Measurements from ENCODE around the gene WWOX. TPM values are rescaled to one million over a fixed set of nuclear protein-coding genes. Genes with fewer than 3 reads are reported as not detected.

The WWOX gene
- total and polyA plus RNA-seq, 2 of the 8 experiments (the other 6 are each of a cell fraction or from before 2014, with no cell fraction given): 5.4 to 16.7 TPM

DNA sequence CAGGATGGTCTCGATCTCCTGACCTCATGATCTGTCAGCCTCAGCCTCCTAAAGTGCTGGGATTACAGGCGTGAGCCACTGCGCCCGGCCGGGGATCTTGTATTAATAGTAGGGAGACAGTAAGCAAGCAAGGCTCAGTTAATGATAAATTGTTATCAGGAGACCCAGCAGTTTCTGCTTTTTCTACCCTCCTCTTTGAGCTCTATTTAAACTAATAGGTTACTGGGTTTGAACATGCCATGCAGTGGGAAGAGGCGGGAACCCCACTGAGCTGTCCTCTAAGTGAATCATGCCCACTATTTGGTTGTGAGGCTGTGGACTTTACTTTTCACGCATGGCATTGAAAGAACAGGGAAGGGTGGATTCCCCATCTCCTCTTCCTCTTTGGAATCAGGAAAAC, 223.9 kb downstream of the WWOX start:
- H3K56ac ChIP-seq (replicated peaks; ENCODE audit: insufficient read length, low read depth, low read length): no peak overlapping the region
- FAIRE-seq (no peak), DNase-seq (ENCODE audit: low read depth in 1 of 2, low spot score in 2 of 2) (no peak)
- no peak overlapping the region for H2BK120ac ChIP-seq (replicated peaks; ENCODE audit: low read depth, low read length)
- H3K18ac ChIP-seq (ENCODE audit: extremely low read depth, low read length): no peak overlapping the region
- H4K91ac ChIP-seq (replicated peaks; ENCODE audit: insufficient read length, low read length): no peak overlapping the region
- H2AK5ac ChIP-seq (ENCODE audit: low read depth, low read length): no peak overlapping the region
- no peak overlapping the region for H3K27ac ChIP-seq (ENCODE audit: low read depth, low read length)
- no peaks in the 10 kb centered on the region for H3K79me1 ChIP-seq (ENCODE audit: low read depth, low read length)
- no peaks in the 10 kb centered on the region for H3K23me2 ChIP-seq (ENCODE audit: low read depth, low read length)
- no peak overlapping the region for H4K5ac ChIP-seq (ENCODE audit: insufficient read length, low read depth, low read length)
- no peak overlapping the region for H4K8ac ChIP-seq (ENCODE audit: extremely low read depth, insufficient read depth, low read length)
- H3K4me3 ChIP-seq (ENCODE audit: extremely low read depth in 1 of 4, insufficient read depth in 2 of 4, low read depth in 3 of 4, low read length in 4 of 4): no peak overlapping the region
- TF ChIP-seq SP1 (IDR thresholded peaks at IDR 0.05; ENCODE audit: low read depth, low read length) (no peak), RXRA (IDR thresholded peaks at IDR 0.05; ENCODE audit: insufficient read depth, low read depth, low read length) (no peak), RFX5 (IDR thresholded peaks at IDR 0.05; ENCODE audit: borderline replicate concordance, low read depth, low read length) (no peak), CBX5 (IDR thresholded peaks at IDR 0.05; ENCODE audit: low read depth, low read length) (no peak)
- TF ChIP-seq, protein P1, sequence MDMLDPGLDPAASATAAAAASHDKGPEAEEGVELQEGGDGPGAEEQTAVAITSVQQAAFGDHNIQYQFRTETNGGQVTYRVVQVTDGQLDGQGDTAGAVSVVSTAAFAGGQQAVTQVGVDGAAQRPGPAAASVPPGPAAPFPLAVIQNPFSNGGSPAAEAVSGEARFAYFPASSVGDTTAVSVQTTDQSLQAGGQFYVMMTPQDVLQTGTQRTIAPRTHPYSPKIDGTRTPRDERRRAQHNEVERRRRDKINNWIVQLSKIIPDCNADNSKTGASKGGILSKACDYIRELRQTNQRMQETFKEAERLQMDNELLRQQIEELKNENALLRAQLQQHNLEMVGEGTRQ (IDR thresholded peaks at IDR 0.05; ENCODE audit: low read length): no peak
- TF ChIP-seq, protein P2, sequence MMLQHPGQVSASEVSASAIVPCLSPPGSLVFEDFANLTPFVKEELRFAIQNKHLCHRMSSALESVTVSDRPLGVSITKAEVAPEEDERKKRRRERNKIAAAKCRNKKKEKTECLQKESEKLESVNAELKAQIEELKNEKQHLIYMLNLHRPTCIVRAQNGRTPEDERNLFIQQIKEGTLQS (IDR thresholded peaks at IDR 0.05; ENCODE audit: insufficient read depth, low read depth, low read length): no peak
- WGBS, 2 experiments (ENCODE audit: extremely low coverage in 1 of 2, insufficient coverage in 1 of 2, insufficient read length in 1 of 2, insufficient replicate concordance in 2 of 2, low coverage in 1 of 2, low lambda C conversion rate in 2 of 2, missing lambda C conversion rate in 1 of 2): 91% methylated on average over 7 of the region's 7 CpGs; no CpG with 5 or more reads in 1 of the 2 experiments
- H3K4me2 ChIP-seq (ENCODE audit: insufficient read depth in 1 of 2, low read depth in 2 of 2, low read length in 2 of 2): no peak overlapping the region
- H2BK5ac ChIP-seq (ENCODE audit: low read depth, low read length): no peak overlapping the region
- peaks cover 2 to 18% (median 13%) of the 10 kb centered on the region in 4 experiments; a peak in 4 of 7 replicates for H3K4me1 ChIP-seq (replicated peaks in 1 of 4; ENCODE audit: control insufficient read depth in 3 of 4, insufficient read depth in 4 of 4, low read length in 3 of 4)
- no peaks in the 10 kb centered on the region for H3K9me3 ChIP-seq (ENCODE audit: insufficient read depth in 2 of 2, low read depth in 1 of 2, low read length in 1 of 2)
- H3K27me3 ChIP-seq (replicated peaks in 1 of 4; ENCODE audit: control insufficient read depth in 3 of 4, extremely low read depth in 1 of 4, insufficient read depth in 3 of 4, low read length in 3 of 4): no peaks in the 10 kb centered on the region
- no peaks in the 10 kb centered on the region for H3K79me2 ChIP-seq (ENCODE audit: control insufficient read depth in 1 of 2, insufficient read depth in 2 of 2, low read length in 2 of 2)
- no peak overlapping the region for H2BK20ac ChIP-seq (ENCODE audit: low read length)
- no peak overlapping the region for H3K4ac ChIP-seq (replicated peaks; ENCODE audit: insufficient read length, low read depth, low read length)
- H3K23ac ChIP-seq (ENCODE audit: insufficient read length): no peak overlapping the region
- no peak overlapping the region for H3K9ac ChIP-seq (replicated peaks in 1 of 4; ENCODE audit: extremely low read depth in 1 of 4, low read depth in 3 of 4, low read length in 3 of 4)
- no peaks in the 10 kb centered on the region for H3K36me3 ChIP-seq (ENCODE audit: control insufficient read depth in 2 of 4, insufficient read depth in 4 of 4, low read length in 3 of 4)
- H3K14ac ChIP-seq (ENCODE audit: insufficient read length): no peak overlapping the region
- no peak overlapping the region for H2AFZ ChIP-seq (ENCODE audit: low read length)
- POLR2A ChIA-PET (ENCODE audit: partially characterized antibody): no interaction called here
- H2BK15ac ChIP-seq (ENCODE audit: low read length): no peak overlapping the region
- H4K20me1 ChIP-seq (replicated peaks in 1 of 2; ENCODE audit: control insufficient read depth in 1 of 2, insufficient read depth in 2 of 2, low read length in 2 of 2): no peaks in the 10 kb centered on the region
- no peak overlapping the region for H2BK12ac ChIP-seq (ENCODE audit: low read depth, low read length)
- CTCF ChIA-PET (ENCODE audit: partially characterized antibody): interaction anchor here (1.2 to 1.7 kb wide), 2 partner anchors 41 to 70 kb away, joined by 4 to 5 read pairs; no protein-coding TSS in a partner anchor

All from H1 (cell line).